ENCODE measurements around the gene CBY3.
"Not testable (repeated sequence)": the region's sequence is repeated elsewhere in the genome, so short reads cannot be mapped to it uniquely, and the experiment has no call there.

GRCh38 chr5:179653135-179653534, 27.7 kb downstream of the CBY3 start:
- TF ChIP-seq POLR2A, CTCF, POLR2AphosphoS5 (IDR thresholded peaks at IDR 0.05): not testable (repeated sequence)

All from breast epithelium (tissue), 3 donors.